H1 (cell line): ENCODE measurements around the gene JAKMIP1. TPM values are rescaled to one million over a fixed set of nuclear protein-coding genes. Genes with fewer than 3 reads are reported as not detected.

Experiments
- CTCF ChIA-PET: fragments of 300-600 bp; sonication (Branson Sonifier 250); formaldehyde crosslinking; loops from one replicate; lab custom pipeline; 2021; ENCODE audit not compliant: partially characterized antibody; lab: Charles Lee
- POLR2A ChIA-PET: fragments of 300-600 bp; sonication (Branson Sonifier 250); formaldehyde crosslinking; loops from one replicate; lab custom pipeline; 2021; ENCODE audit warnings: inconsistent platforms; ENCODE audit not compliant: partially characterized antibody; lab: Charles Lee
- DNase-seq, 2 experiments: peaks; one replicate each; pipeline versions ENCODE4 v3.0.0 to v3.0.0-alpha.2; 2010 to 2022; ENCODE audit warnings: low spot score in 2 of 2, low read depth in 1 of 2, mixed read lengths in 1 of 2
- FAIRE-seq: peaks from 2 replicates; lab custom pipeline; 2011; peaks lifted over from hg19 to GRCh38; lab: Jason Lieb, UNC
- H2AFZ ChIP-seq: 2 replicates; pipeline ENCODE4 v1.8.1; 2012; ENCODE audit warnings: low read length, inconsistent platforms
- H2AK5ac ChIP-seq: 2 replicates; pipeline ENCODE4 v1.6.1; 2013; ENCODE audit warnings: low read depth, low read length
- H2BK120ac ChIP-seq: replicated peaks from 2 replicates; pipeline ENCODE3; 2013; ENCODE audit warnings: low read depth, low read length, inconsistent platforms
- H2BK12ac ChIP-seq: 2 replicates; pipeline ENCODE4 v1.6.1; 2013; ENCODE audit warnings: low read depth, low read length
- H2BK15ac ChIP-seq: 2 replicates; pipeline ENCODE4 v1.6.1; 2013; ENCODE audit warnings: low read length
- H2BK20ac ChIP-seq: 2 replicates; pipeline ENCODE4 v1.6.1; 2013; ENCODE audit warnings: low read length
- H2BK5ac ChIP-seq: 2 replicates; pipeline ENCODE4 v1.6.1; 2013; ENCODE audit warnings: low read depth, low read length
- H3K14ac ChIP-seq: 2 replicates; pipeline ENCODE4 v1.6.1; 2013; ENCODE audit warnings: inconsistent platforms; ENCODE audit not compliant: insufficient read length
- H3K18ac ChIP-seq: 2 replicates; pipeline ENCODE4 v1.6.1; 2013; ENCODE audit warnings: low read length; ENCODE audit errors: extremely low read depth
- H3K23ac ChIP-seq: 2 replicates; pipeline ENCODE4 v1.6.1; 2013; ENCODE audit warnings: inconsistent platforms; ENCODE audit not compliant: insufficient read length
- H3K23me2 ChIP-seq: 2 replicates; pipeline ENCODE4 v1.6.1; 2013; ENCODE audit warnings: low read depth, low read length
- H3K27ac ChIP-seq: 2 replicates; pipeline ENCODE4 v1.6.1; 2011; ENCODE audit warnings: low read depth, low read length, inconsistent platforms
- H3K27me3 ChIP-seq, 4 experiments: replicated peaks in 1 of 4; 1 replicate in 1 of 4; 2 replicates in 3 of 4; pipeline versions ENCODE4 v1.6.1 to v1.8.1; 2011 to 2013; ENCODE audit warnings: low read length in 3 of 4, mild to moderate bottlenecking in 3 of 4, inconsistent platforms in 2 of 4, mixed read lengths in 2 of 4, moderate library complexity in 1 of 4; ENCODE audit not compliant: control insufficient read depth in 3 of 4, insufficient read depth in 3 of 4; ENCODE audit errors: extremely low read depth in 1 of 4
- H3K36me3 ChIP-seq, 4 experiments: 2 replicates each; pipeline versions ENCODE4 v1.6.1 to v1.8.1; 2011 to 2013; ENCODE audit warnings: mild to moderate bottlenecking in 4 of 4, low read length in 3 of 4, moderate library complexity in 2 of 4, control low read depth in 1 of 4, inconsistent platforms in 1 of 4; ENCODE audit not compliant: insufficient read depth in 4 of 4, control insufficient read depth in 2 of 4
- H3K4ac ChIP-seq: replicated peaks from 2 replicates; pipeline ENCODE3; 2013; ENCODE audit warnings: low read length, low read depth, mixed read lengths, inconsistent platforms; ENCODE audit not compliant: insufficient read length
- H3K4me1 ChIP-seq, 4 experiments: replicated peaks in 1 of 4; 1 replicate in 1 of 4; 2 replicates in 3 of 4; pipeline versions ENCODE4 v1.6.1 to v1.8.1; 2011 to 2013; ENCODE audit warnings: low read length in 3 of 4, inconsistent platforms in 2 of 4, mixed read lengths in 1 of 4; ENCODE audit not compliant: insufficient read depth in 4 of 4, control insufficient read depth in 3 of 4
- H3K4me2 ChIP-seq, 2 experiments: 2 replicates each; pipeline versions ENCODE4 v1.6.1 to v1.8.1; 2011 to 2013; ENCODE audit warnings: low read depth in 2 of 2, low read length in 2 of 2, control low read depth in 1 of 2, inconsistent platforms in 1 of 2, mild to moderate bottlenecking in 1 of 2; ENCODE audit not compliant: insufficient read depth in 1 of 2
- H3K4me3 ChIP-seq, 4 experiments: fragments of 200-600, 300-600 bp in 1 of 4; sonication (generic), shearing (Covaris generic), sonication (Bioruptor Twin) in 1 of 4; 2 replicates each; pipeline versions ENCODE4 v1.5.1 to v1.8.1; 2011 to 2016; ENCODE audit warnings: low read length in 4 of 4, low read depth in 3 of 4, control low read depth in 2 of 4, inconsistent platforms in 2 of 4, mild to moderate bottlenecking in 2 of 4, mixed read lengths in 1 of 4, moderate library complexity in 1 of 4; ENCODE audit not compliant: insufficient read depth in 2 of 4; ENCODE audit errors: extremely low read depth in 1 of 4
- H3K56ac ChIP-seq: replicated peaks from 2 replicates; pipeline ENCODE3; 2013; ENCODE audit warnings: low read depth, mild to moderate bottlenecking, mixed read lengths, low read length, inconsistent platforms; ENCODE audit not compliant: insufficient read length
- H3K79me1 ChIP-seq: 2 replicates; pipeline ENCODE4 v1.6.1; 2013; ENCODE audit warnings: low read depth, low read length, control low read depth
- H3K79me2 ChIP-seq, 2 experiments: 2 replicates each; pipeline versions ENCODE4 v1.6.1 to v1.8.1; 2012 to 2013; ENCODE audit warnings: low read length in 2 of 2, mild to moderate bottlenecking in 2 of 2, inconsistent platforms in 1 of 2; ENCODE audit not compliant: insufficient read depth in 2 of 2, control insufficient read depth in 1 of 2
- H3K9ac ChIP-seq, 4 experiments: replicated peaks in 1 of 4; 1 replicate in 1 of 4; 2 replicates in 3 of 4; pipeline versions ENCODE4 v1.6.1 to v1.8.1; 2011 to 2013; ENCODE audit warnings: low read depth in 3 of 4, low read length in 3 of 4, control low read depth in 2 of 4, mild to moderate bottlenecking in 2 of 4, moderate library complexity in 2 of 4, inconsistent platforms in 1 of 4; ENCODE audit errors: extremely low read depth in 1 of 4
- H3K9me3 ChIP-seq, 2 experiments: 2 replicates each; pipeline versions ENCODE4 v1.6.1 to v1.8.1; 2012 to 2013; ENCODE audit warnings: mild to moderate bottlenecking in 2 of 2, moderate library complexity in 2 of 2, control low read depth in 1 of 2, inconsistent platforms in 1 of 2, low read depth in 1 of 2, low read length in 1 of 2, mixed read lengths in 1 of 2; ENCODE audit not compliant: insufficient read depth in 2 of 2
- H4K20me1 ChIP-seq, 2 experiments: replicated peaks in 1 of 2; 2 replicates each; pipeline versions ENCODE3 to v1.8.1; 2011 to 2013; ENCODE audit warnings: inconsistent platforms in 2 of 2, low read length in 2 of 2, mild to moderate bottlenecking in 1 of 2; ENCODE audit not compliant: insufficient read depth in 2 of 2, control insufficient read depth in 1 of 2
- H4K5ac ChIP-seq: 2 replicates; pipeline ENCODE4 v1.6.1; 2013; ENCODE audit warnings: low read length, low read depth, mixed read lengths, inconsistent platforms; ENCODE audit not compliant: insufficient read length
- H4K8ac ChIP-seq: 2 replicates; pipeline ENCODE4 v1.8.0; 2013; ENCODE audit warnings: mild to moderate bottlenecking, moderate library complexity, low read length, inconsistent platforms; ENCODE audit not compliant: insufficient read depth; ENCODE audit errors: extremely low read depth
- H4K91ac ChIP-seq: replicated peaks from 2 replicates; pipeline ENCODE3; 2013; ENCODE audit warnings: low read length, mixed read lengths, inconsistent platforms; ENCODE audit not compliant: insufficient read length
- BRCA1 ChIP-seq: IDR thresholded peaks from 2 replicates; pipeline ENCODE4 v1.6.1; 2012; ENCODE audit warnings: low read depth, low read length, improper control_type of control experiment
- CREB1 ChIP-seq: IDR thresholded peaks from 2 replicates; pipeline ENCODE4 v1.6.1; 2012; ENCODE audit warnings: inconsistent platforms
- EZH2 ChIP-seq: fragments of 200-600 bp; sonication (generic); IDR thresholded peaks from 2 replicates; pipeline ENCODE4 v1.7.1; 2012; ENCODE audit warnings: low read depth, mild to moderate bottlenecking, moderate library complexity, low read length, inconsistent platforms; ENCODE audit not compliant: severe bottlenecking
- HDAC6 ChIP-seq: IDR thresholded peaks from one replicate; pipeline ENCODE4 v1.7.1; 2012; ENCODE audit warnings: low read depth, mild to moderate bottlenecking, inconsistent platforms, low read length, moderate library complexity
- JUN ChIP-seq: IDR thresholded peaks from 2 replicates; pipeline ENCODE4 v1.6.1; 2011; ENCODE audit warnings: low read depth, mild to moderate bottlenecking, improper control_type of control experiment, low read length
- KDM5A ChIP-seq: fragments of 200-600 bp; IDR thresholded peaks from 2 replicates; pipeline ENCODE4 v1.7.1; 2012; ENCODE audit warnings: mild to moderate bottlenecking, low read length, inconsistent platforms, mixed read lengths
- NANOG ChIP-seq: IDR thresholded peaks from 2 replicates; pipeline ENCODE4 v1.6.1; 2011; ENCODE audit warnings: low read length, low read depth, mild to moderate bottlenecking, inconsistent platforms; ENCODE audit not compliant: insufficient read depth, poor library complexity, severe bottlenecking
- NRF1 ChIP-seq: IDR thresholded peaks from 2 replicates; pipeline ENCODE4 v1.6.1; 2011; ENCODE audit warnings: mild to moderate bottlenecking, low read depth, low read length, improper control_type of control experiment
- POU5F1 ChIP-seq: IDR thresholded peaks from 2 replicates; pipeline ENCODE4 v1.6.1; 2011; ENCODE audit warnings: low read depth, mild to moderate bottlenecking, low read length, moderate library complexity
- RFX5 ChIP-seq: IDR thresholded peaks from 2 replicates; pipeline ENCODE4 v1.6.1; 2011; ENCODE audit warnings: low read depth, low read length, improper control_type of control experiment, borderline replicate concordance
- RNF2 ChIP-seq: fragments of 200-900, 300-1000 bp; sonication (generic); IDR thresholded peaks from 2 replicates; pipeline ENCODE4 v1.7.1; 2016; ENCODE audit warnings: borderline replicate concordance, low read depth, mild to moderate bottlenecking, antibody characterized with exemption, low read length; ENCODE audit not compliant: poor library complexity, severe bottlenecking; ENCODE audit errors: missing control alignments
- SIN3A ChIP-seq, 2 experiments: IDR thresholded peaks in 1 of 2; conservative IDR thresholded peaks in 1 of 2; 2 replicates each; pipeline ENCODE4 v1.6.1; 2011 to 2012; ENCODE audit warnings: low read length in 2 of 2, improper control_type of control experiment in 1 of 2, low read depth in 1 of 2, mild to moderate bottlenecking in 1 of 2
- SIX5 ChIP-seq: IDR thresholded peaks from 2 replicates; pipeline ENCODE4 v1.6.1; 2011; ENCODE audit warnings: mild to moderate bottlenecking, low read depth, low read length
- SUZ12 ChIP-seq: fragments of 200-600 bp; sonication (generic); IDR thresholded peaks from 2 replicates; pipeline ENCODE4 v1.6.1; 2012; ENCODE audit warnings: mild to moderate bottlenecking, inconsistent platforms, low read length, moderate library complexity, mixed read lengths
- WGBS, 2 experiments: shearing (Covaris generic) in 1 of 2; methylation state at CpG; one replicate each; pipeline versions ENCODE4 v1.1.6 to v1.1.7; 2013 to 2015; ENCODE audit warnings: low lambda C conversion rate in 2 of 2, mixed read lengths in 2 of 2, inconsistent platforms in 1 of 2, low coverage in 1 of 2, missing lambda C conversion rate in 1 of 2; ENCODE audit not compliant: insufficient replicate concordance in 2 of 2, insufficient coverage in 1 of 2, insufficient read length in 1 of 2; ENCODE audit errors: extremely low coverage in 1 of 2, missing lambda C conversion rate in 1 of 2; 5-methylcytosine and 5-hydroxymethylcytosine counted together
- polyA plus RNA-seq, 7 experiments: library from polyadenylated mRNA; depleted of rRNA in 3 of 7; stranded (reverse) in 5 of 7; unstranded in 2 of 7; fragments of >200 nt in 5 of 7; fragments of 200-250 nt in 2 of 7; gene quantifications; 1 replicate in 5 of 7; 2 replicates in 1 of 7; 4 replicates in 1 of 7; pipeline versions ENCODE4 v1.2.1 to v1.2.3, GENCODE V29; 2011 to 2013; ENCODE audit warnings: missing spikeins in 2 of 7, mixed read lengths in 2 of 7
- total RNA-seq: library from RNA; stranded (reverse); fragmentation: NEBNext Ultra II Directional; extraction: Animal tissue kit (Norgen Biotek cat#: 25700); gene quantifications from 2 replicates; pipeline ENCODE4 v1.2.1, GENCODE V29; 2021

Gene JAKMIP1
- total and polyA plus RNA-seq, 2 of the 8 experiments (the other 6 are each of a cell fraction or from before 2014, with no cell fraction given), result 2.5 to 4.4 TPM

- H3K27me3 ChIP-seq, result peaks cover 0 to 1% (median 0%) of the 10 kb centered on the region in 4 experiments; a peak in 1 of 7 replicates
- no peak overlapping the region for H2BK5ac ChIP-seq
- H2BK15ac ChIP-seq, result no peak overlapping the region
- no peak overlapping the region for H3K14ac ChIP-seq
- H3K79me1 ChIP-seq, result no peaks in the 10 kb centered on the region; the same call in 1 of the 2 replicates
- H3K27ac ChIP-seq, result no peak overlapping the region
- H3K9ac ChIP-seq, result no peak overlapping the region
- no peak overlapping the region for H3K4me2 ChIP-seq
- H3K23me2 ChIP-seq, result no peaks in the 10 kb centered on the region
- no peaks in the 10 kb centered on the region for H4K20me1 ChIP-seq
- no peak overlapping the region for H2AK5ac ChIP-seq
- H3K4ac ChIP-seq, result no peak overlapping the region
- ChIA-PET CTCF (interaction anchor here (0.7 to 3.3 kb wide), 8 partner anchors 9 to 926 kb away, joined by 3 to 10 read pairs (median 3); no protein-coding TSS in a partner anchor), POLR2A (no interaction called here)
- no peak overlapping the region for H4K91ac ChIP-seq
- no peak overlapping the region for H2BK12ac ChIP-seq
- H3K18ac ChIP-seq, result no peak overlapping the region
- FAIRE-seq (no peak), DNase-seq (no peak)
- H3K9me3 ChIP-seq, result no peaks in the 10 kb centered on the region
- no peak overlapping the region for H2BK120ac ChIP-seq
- 86% methylated on average over 1 of the region's 1 CpG; no CpG with 5 or more reads in 1 of the 2 experiments for WGBS, 2 experiments
- H4K5ac ChIP-seq, result no peak overlapping the region
- H3K4me3 ChIP-seq, result no peak overlapping the region
- H3K23ac ChIP-seq, result no peak overlapping the region
- H4K8ac ChIP-seq, result 0 out of 2 replicates have a peak overlapping the region, but pooled peaks have one; percentile 14
- H3K56ac ChIP-seq, result no peak overlapping the region
- no peak overlapping the region for H2AFZ ChIP-seq
- no peaks in the 10 kb centered on the region; a peak in 2 of 7 replicates for H3K4me1 ChIP-seq
- no peaks in the 10 kb centered on the region for H3K79me2 ChIP-seq
- H2BK20ac ChIP-seq, result no peak overlapping the region
- no peaks in the 10 kb centered on the region for H3K36me3 ChIP-seq
- TF ChIP-seq NANOG (no peak), HDAC6 (no peak), SIN3A (conservative IDR thresholded peaks at IDR 0.05 in 1 of 2, IDR thresholded peaks at IDR 0.05 in 1 of 2; ENCODE audit: low read depth in 1 of 2, low read length in 2 of 2) (no peak), BRCA1 (no peak), RFX5 (no peak), KDM5A (no peak), NRF1 (no peak), JUN (no peak), RNF2 (no peak), EZH2 (no peak), SUZ12 (no peak), CREB1 (no peak), POU5F1 (no peak), SIX5 (no peak)
These were observed 208.9 kb downstream of the JAKMIP1 start for GRCh38 chr4:5991405-5991804.
